Smooth muscle cell (in vitro differentiated cells): ENCODE data around the gene SLC19A2. TPM values are rescaled to one million over a fixed set of nuclear protein-coding genes. Genes with fewer than 3 reads are reported as not detected.

Experiments
- DNase-seq: peaks from one replicate; lab custom pipeline; 2025; ENCODE audit not compliant: unreplicated experiment; lab: John Stamatoyannopoulos, UW
- H2AFZ ChIP-seq: fragments of 200-600 bp; sonication (generic); 2 replicates; pipeline ENCODE4 v1.6.0; 2016; ENCODE audit warnings: antibody characterized with exemption, low read depth, mild to moderate bottlenecking
- H3F3A ChIP-seq: fragments of 200-600 bp; sonication (generic); 2 replicates; pipeline ENCODE4 v1.6.0; 2017; ENCODE audit warnings: antibody characterized with exemption, low read depth
- H3K27ac ChIP-seq: fragments of 200-600 bp; sonication (generic); 2 replicates; pipeline ENCODE4 v1.5.1; 2016; ENCODE audit warnings: low read depth, mild to moderate bottlenecking
- H3K27me3 ChIP-seq: fragments of 200-600 bp; sonication (generic); 2 replicates; pipeline ENCODE4 v1.6.1; 2016; ENCODE audit warnings: low read depth, mild to moderate bottlenecking
- H3K36me3 ChIP-seq: fragments of 200-600 bp; sonication (generic); 2 replicates; pipeline ENCODE4 v1.5.1; 2016; ENCODE audit warnings: low read depth
- H3K4me1 ChIP-seq: fragments of 200-600 bp; sonication (generic); 2 replicates; pipeline ENCODE4 v1.5.1; 2016; ENCODE audit warnings: low read depth
- H3K4me2 ChIP-seq: fragments of 200-600 bp; sonication (generic); 2 replicates; pipeline ENCODE4 v1.6.0; 2016; ENCODE audit warnings: mild to moderate bottlenecking
- H3K4me3 ChIP-seq: fragments of 200-600 bp; sonication (generic); 2 replicates; pipeline ENCODE4 v1.5.1; 2016; ENCODE audit warnings: mild to moderate bottlenecking
- H3K79me2 ChIP-seq: fragments of 200-600 bp; sonication (generic); 2 replicates; pipeline ENCODE4 v1.6.0; 2016; ENCODE audit warnings: low read depth, mild to moderate bottlenecking
- H3K9ac ChIP-seq: fragments of 200-600 bp; sonication (generic); 2 replicates; pipeline ENCODE4 v1.6.0; 2016; ENCODE audit warnings: low read depth
- H3K9me3 ChIP-seq: fragments of 200-600 bp; sonication (generic); replicated peaks from 2 replicates; pipeline ENCODE4 v1.5.1; 2016; ENCODE audit warnings: low read depth
- H4K20me1 ChIP-seq: fragments of 200-600 bp; sonication (generic); 2 replicates; pipeline ENCODE4 v1.6.0; 2016; ENCODE audit warnings: low read depth
- WGBS: methylation state at CpG from one replicate; pipeline ENCODE4 v1.1.7; 2016; ENCODE audit warnings: low lambda C conversion rate; 5-methylcytosine and 5-hydroxymethylcytosine counted together
- polyA plus RNA-seq: library from polyadenylated mRNA; unstranded; fragments of >200 nt; fragmentation: Nextera tagmentation; extraction: Ambion mirVana; gene quantifications from 2 replicates; pipeline ENCODE4 v1.2.1, GENCODE V29; 2016
- total RNA-seq: library from RNA; depleted of rRNA; stranded (reverse); fragments of >200 nt; gene quantifications from 2 replicates; pipeline ENCODE4 v1.2.3, GENCODE V29; 2014
- TF ChIP-seq, protein P1 (sequence below): fragments of 200-600 bp; sonication (generic); IDR thresholded peaks from 2 replicates; pipeline ENCODE4 v1.5.1; 2017; ENCODE audit warnings: borderline replicate concordance, mild to moderate bottlenecking, antibody characterized with exemption; ENCODE audit not compliant: insufficient read depth, poor library complexity, severe bottlenecking

SLC19A2 gene
- total and polyA plus RNA-seq, 2 experiments from 2014 or later: 15.1 to 59.4 TPM

DNA sequence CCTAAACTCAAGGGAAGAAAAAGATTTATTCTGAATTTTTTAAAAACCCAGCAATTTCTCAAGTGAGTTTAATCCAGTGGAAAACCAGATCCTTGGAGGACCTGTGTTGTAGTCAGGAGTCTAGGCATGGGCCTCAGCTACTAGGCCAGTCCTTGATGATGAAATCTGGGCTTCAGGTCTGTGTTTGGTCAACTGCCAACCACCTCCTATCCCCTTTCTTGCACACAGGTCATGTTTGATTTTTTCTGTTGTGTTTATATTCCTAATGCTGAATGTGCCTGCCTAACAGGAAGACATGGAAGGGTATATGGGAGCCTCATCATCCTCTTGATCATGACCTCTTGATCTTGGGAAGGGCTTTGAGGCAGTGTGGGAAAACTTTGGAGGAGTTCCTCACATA lies 38.2 kb upstream of the SLC19A2 start:
- TF ChIP-seq, protein P1, sequence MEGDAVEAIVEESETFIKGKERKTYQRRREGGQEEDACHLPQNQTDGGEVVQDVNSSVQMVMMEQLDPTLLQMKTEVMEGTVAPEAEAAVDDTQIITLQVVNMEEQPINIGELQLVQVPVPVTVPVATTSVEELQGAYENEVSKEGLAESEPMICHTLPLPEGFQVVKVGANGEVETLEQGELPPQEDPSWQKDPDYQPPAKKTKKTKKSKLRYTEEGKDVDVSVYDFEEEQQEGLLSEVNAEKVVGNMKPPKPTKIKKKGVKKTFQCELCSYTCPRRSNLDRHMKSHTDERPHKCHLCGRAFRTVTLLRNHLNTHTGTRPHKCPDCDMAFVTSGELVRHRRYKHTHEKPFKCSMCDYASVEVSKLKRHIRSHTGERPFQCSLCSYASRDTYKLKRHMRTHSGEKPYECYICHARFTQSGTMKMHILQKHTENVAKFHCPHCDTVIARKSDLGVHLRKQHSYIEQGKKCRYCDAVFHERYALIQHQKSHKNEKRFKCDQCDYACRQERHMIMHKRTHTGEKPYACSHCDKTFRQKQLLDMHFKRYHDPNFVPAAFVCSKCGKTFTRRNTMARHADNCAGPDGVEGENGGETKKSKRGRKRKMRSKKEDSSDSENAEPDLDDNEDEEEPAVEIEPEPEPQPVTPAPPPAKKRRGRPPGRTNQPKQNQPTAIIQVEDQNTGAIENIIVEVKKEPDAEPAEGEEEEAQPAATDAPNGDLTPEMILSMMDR: no peak
- H3K4me3 ChIP-seq: no peak overlapping the region

DNA sequence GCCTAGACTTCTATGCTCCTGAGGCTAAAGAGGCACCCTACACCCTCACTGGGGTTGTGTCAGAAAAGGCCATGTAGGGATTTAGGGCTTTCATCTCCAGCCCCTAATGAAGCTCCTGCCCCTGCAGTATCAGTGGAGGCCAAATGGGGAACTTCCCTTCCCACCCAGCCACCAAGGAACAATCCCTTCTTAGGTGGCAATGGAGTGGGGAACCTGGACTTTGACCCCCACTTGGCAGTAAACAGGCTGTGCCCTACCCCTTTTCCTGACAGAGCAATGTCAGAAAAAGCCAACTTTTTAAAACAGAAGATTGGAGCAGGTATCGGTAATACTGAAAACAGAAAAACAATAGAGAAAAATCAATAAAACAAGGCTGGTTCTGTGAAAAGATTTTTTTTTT lies 35.5 kb upstream of the SLC19A2 start:
- TF ChIP-seq, protein P1: no peak
- Histone ChIP-seq H3K27me3 (no peaks in the 10 kb centered on the region), H3K9ac (no peak overlapping the region), H3K79me2 (no peaks in the 10 kb centered on the region), H3K9me3 (no peaks in the 10 kb centered on the region), H4K20me1 (no peaks in the 10 kb centered on the region), H3K4me1 (no peaks in the 10 kb centered on the region), H3K4me2 (no peak overlapping the region), H3K27ac (no peak overlapping the region), H3F3A (no peaks in the 10 kb centered on the region), H3K36me3 (no peaks in the 10 kb centered on the region), H2AFZ (no peak overlapping the region), H3K4me3 (no peak overlapping the region)
- no peak for DNase-seq
- WGBS: 100% methylated on average over 1 of the region's 1 CpG

More for the DNA sequence above, 38.2 kb upstream of the SLC19A2 start:
- Histone ChIP-seq H3K4me2 (no peak overlapping the region), H3K36me3 (no peaks in the 10 kb centered on the region), H2AFZ (no peak overlapping the region), H3K4me1 (peaks cover 18% of the 10 kb centered on the region), H4K20me1 (no peaks in the 10 kb centered on the region), H3K9me3 (no peaks in the 10 kb centered on the region), H3F3A (peaks cover 14% of the 10 kb centered on the region), H3K79me2 (no peaks in the 10 kb centered on the region), H3K27ac (no peak overlapping the region), H3K9ac (no peak overlapping the region), H3K27me3 (no peaks in the 10 kb centered on the region)
- no peak for DNase-seq

GRCh38 chr1:169517558-169518186 lies 31.9 kb upstream of the SLC19A2 start:
- no peak overlapping the region for H3K27ac ChIP-seq
- H3K79me2 ChIP-seq: no peaks in the 10 kb centered on the region
- H3K27me3 ChIP-seq: no peaks in the 10 kb centered on the region
- TF ChIP-seq, protein P1: no peak
- no peak overlapping the region for H3K4me3 ChIP-seq
- no peak overlapping the region for H3K4me2 ChIP-seq
- H3K9ac ChIP-seq: no peak overlapping the region
- H2AFZ ChIP-seq: no peak overlapping the region
- H3K9me3 ChIP-seq: no peaks in the 10 kb centered on the region
- H3F3A ChIP-seq: no peaks in the 10 kb centered on the region
- WGBS: 93% methylated on average over 2 of the region's 2 CpGs
- H3K36me3 ChIP-seq: no peaks in the 10 kb centered on the region
- no peak for DNase-seq
- H3K4me1 ChIP-seq: peaks cover under 1% of the 10 kb centered on the region
- H4K20me1 ChIP-seq: no peaks in the 10 kb centered on the region

- Histone ChIP-seq H3K4me1 (peaks cover 7% of the 10 kb centered on the region), H2AFZ (no peak overlapping the region), H3K9me3 (no peaks in the 10 kb centered on the region), H3K4me3 (no peak overlapping the region), H3K27me3 (no peaks in the 10 kb centered on the region), H3K36me3 (no peaks in the 10 kb centered on the region), H3K9ac (no peak overlapping the region), H3K27ac (no peak overlapping the region), H3F3A (no peaks in the 10 kb centered on the region), H3K4me2 (no peak overlapping the region), H4K20me1 (no peaks in the 10 kb centered on the region), H3K79me2 (no peaks in the 10 kb centered on the region)
- TF ChIP-seq, protein P1: no peak
- no peak for DNase-seq
Measured at GRCh38 chr1:169515641-169516040, 29.9 kb upstream of the SLC19A2 start.
